ENCODE results near the gene TNFRSF1B. TPM values are rescaled to one million over a fixed set of nuclear protein-coding genes. Genes with fewer than 3 reads are reported as not detected.

The TNFRSF1B gene
- polyA plus RNA-seq, 1 donor from 2014 or later, result not detected

GRCh38 chr1:12125422-12126355 lies 41.1 kb upstream of the TNFRSF1B start:
- H3K27ac ChIP-seq (ENCODE audit: low read length), result no peak overlapping the region

More at GRCh38 chr1:12125422-12126355, 41.1 kb upstream of the TNFRSF1B start:
- no peaks in the 10 kb centered on the region for H3K9me3 ChIP-seq (ENCODE audit: low read length)
- no peaks in the 10 kb centered on the region for H3K79me2 ChIP-seq (replicated peaks; ENCODE audit: insufficient read depth, low read length)
- no peak overlapping the region for H2AFZ ChIP-seq (ENCODE audit: low read depth, low read length)
- H3K27me3 ChIP-seq (ENCODE audit: insufficient read depth, low read depth, low read length), result no peaks in the 10 kb centered on the region
- no peaks in the 10 kb centered on the region for H3K9me2 ChIP-seq (ENCODE audit: insufficient read depth, low read length)
- no peak overlapping the region for H3K9ac ChIP-seq (ENCODE audit: low read length)
- H3F3A ChIP-seq (ENCODE audit: insufficient read depth, low read length, poor library complexity, severe bottlenecking), result no peaks in the 10 kb centered on the region
- no peaks in the 10 kb centered on the region for H4K20me1 ChIP-seq (ENCODE audit: insufficient read depth)
- TF ChIP-seq TAF1 (IDR thresholded peaks at IDR 0.05; ENCODE audit: low read depth), result no peak
- TF ChIP-seq REST (IDR thresholded peaks at IDR 0.05; ENCODE audit: borderline replicate concordance), result no peak
- no peak for TF ChIP-seq EP300 (conservative IDR thresholded peaks at IDR 0.05; ENCODE audit: poor library complexity, severe bottlenecking)
- TF ChIP-seq EZH2 (IDR thresholded peaks at IDR 0.05; ENCODE audit: borderline replicate concordance, insufficient read depth, low read length, poor library complexity, severe bottlenecking), result no peak
- TF ChIP-seq RAD21 (conservative IDR thresholded peaks at IDR 0.05), result no peak
- no peak for TF ChIP-seq MXI1 (conservative IDR thresholded peaks at IDR 0.05; ENCODE audit: poor library complexity, severe bottlenecking)
- TF ChIP-seq POLR2AphosphoS5 (IDR thresholded peaks at IDR 0.05), result no peak
- TF ChIP-seq SMC3 (conservative IDR thresholded peaks at IDR 0.05; ENCODE audit: poor library complexity), result no peak
- no peak for TF ChIP-seq CTCF (IDR thresholded peaks at IDR 0.05; ENCODE audit: poor library complexity, severe bottlenecking)
- H3K4me3 ChIP-seq (ENCODE audit: low read length), result no peak overlapping the region
- H3K4me2 ChIP-seq (ENCODE audit: low read length), result no peak overlapping the region
- no peaks in the 10 kb centered on the region for H3K36me3 ChIP-seq (ENCODE audit: insufficient read depth, low read length)

Data from neural cell (in vitro differentiated cells).